LNCAP (cell line): ENCODE measurements around the gene ZRANB1.

ENCODE experiments used
- TF ChIP-seq, protein P1 (sequence below): fragments of 450-650 bp; IDR thresholded peaks from 2 replicates; pipeline ENCODE4 v1.5.1; 2017; ENCODE audit warnings: mild to moderate bottlenecking

ZRANB1 gene

GRCh38 chr10:124904796-124905195, 37.1 kb upstream of the ZRANB1 start:
- TF ChIP-seq, protein P1, sequence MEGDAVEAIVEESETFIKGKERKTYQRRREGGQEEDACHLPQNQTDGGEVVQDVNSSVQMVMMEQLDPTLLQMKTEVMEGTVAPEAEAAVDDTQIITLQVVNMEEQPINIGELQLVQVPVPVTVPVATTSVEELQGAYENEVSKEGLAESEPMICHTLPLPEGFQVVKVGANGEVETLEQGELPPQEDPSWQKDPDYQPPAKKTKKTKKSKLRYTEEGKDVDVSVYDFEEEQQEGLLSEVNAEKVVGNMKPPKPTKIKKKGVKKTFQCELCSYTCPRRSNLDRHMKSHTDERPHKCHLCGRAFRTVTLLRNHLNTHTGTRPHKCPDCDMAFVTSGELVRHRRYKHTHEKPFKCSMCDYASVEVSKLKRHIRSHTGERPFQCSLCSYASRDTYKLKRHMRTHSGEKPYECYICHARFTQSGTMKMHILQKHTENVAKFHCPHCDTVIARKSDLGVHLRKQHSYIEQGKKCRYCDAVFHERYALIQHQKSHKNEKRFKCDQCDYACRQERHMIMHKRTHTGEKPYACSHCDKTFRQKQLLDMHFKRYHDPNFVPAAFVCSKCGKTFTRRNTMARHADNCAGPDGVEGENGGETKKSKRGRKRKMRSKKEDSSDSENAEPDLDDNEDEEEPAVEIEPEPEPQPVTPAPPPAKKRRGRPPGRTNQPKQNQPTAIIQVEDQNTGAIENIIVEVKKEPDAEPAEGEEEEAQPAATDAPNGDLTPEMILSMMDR = no peak

GRCh38 chr10:124906551-124907001, 35.3 kb upstream of the ZRANB1 start:
- TF ChIP-seq, protein P1 = no peak

GRCh38 chr10:124909563-124909962, 32.4 kb upstream of the ZRANB1 start:
- TF ChIP-seq, protein P1 = no peak

GRCh38 chr10:124911124-124912067, 30.5 kb upstream of the ZRANB1 start:
- TF ChIP-seq, protein P1 = no peak

DNA sequence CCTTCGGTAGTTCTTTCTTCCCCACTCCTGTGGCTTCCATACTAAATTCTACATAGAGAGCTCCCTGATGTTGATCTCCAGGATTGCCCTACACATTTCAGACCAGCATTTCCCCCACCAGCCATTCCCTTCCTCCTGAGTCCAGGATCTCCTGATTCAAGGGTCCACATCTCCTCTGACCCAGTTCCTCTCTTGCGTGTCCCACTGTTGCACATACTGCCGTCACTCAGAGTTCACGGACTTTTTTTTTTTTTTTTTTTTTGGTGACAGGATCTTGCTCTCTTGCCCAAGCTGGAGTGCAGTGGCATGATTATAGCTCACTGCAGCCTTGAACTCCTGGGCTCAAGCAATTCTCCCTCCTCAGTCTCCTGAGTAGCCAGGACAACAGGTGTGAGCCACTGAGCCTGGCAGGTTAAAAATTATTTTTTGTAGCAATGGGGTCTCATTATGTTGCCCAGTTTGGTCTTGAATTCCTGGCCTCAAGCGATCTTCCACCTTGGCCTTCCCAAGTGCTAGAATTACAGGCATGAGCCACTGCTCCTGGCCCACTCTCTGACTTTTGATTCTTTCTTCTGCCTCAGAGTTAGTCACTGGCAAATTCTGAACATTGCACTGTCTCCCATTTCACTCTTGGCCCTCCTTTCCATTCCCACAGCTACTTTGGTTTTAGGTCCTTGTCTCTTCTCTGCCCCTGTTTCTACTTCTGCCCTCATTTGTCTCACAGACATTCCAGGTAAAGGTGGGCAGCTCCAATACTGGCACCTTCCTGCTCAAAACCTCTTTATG, 29.6 kb upstream of the ZRANB1 start:
- TF ChIP-seq, protein P1 = no peak

GRCh38 chr10:124913167-124913566, 28.8 kb upstream of the ZRANB1 start:
- TF ChIP-seq, protein P1 = no peak

DNA sequence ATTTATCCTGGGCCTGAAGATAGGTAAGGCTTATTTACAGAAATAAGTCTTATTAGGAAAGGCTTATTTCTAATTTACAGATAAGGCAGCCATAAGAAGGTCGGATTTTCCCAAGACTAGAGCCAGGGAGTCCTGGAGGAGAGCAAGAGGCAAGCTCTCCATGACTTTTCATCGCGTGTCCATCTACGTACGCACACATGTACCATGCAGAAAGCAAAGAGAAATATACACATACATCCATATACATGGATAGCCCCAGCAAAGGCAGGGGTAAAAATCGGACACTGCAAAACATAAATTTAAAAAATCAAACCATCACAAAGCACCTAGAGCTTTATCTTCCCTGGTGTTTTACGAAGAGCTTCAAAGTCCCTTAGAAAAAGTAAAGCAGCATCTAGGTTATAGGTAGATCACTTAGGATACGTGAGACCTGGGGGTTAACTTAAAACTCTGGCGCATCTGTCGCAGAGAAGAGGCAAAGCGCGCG, 25.8 kb upstream of the ZRANB1 start:
- TF ChIP-seq, protein P1 = no peak
